K562 (cell line): ENCODE measurements around the gene KRT81. TPM values are rescaled to one million over a fixed set of nuclear protein-coding genes. Genes with fewer than 3 reads are reported as not detected.

Source experiments
- ATAC-seq: fragments of 200-7000 bp; cut with Tn5 transposase; 3 replicates; pipeline ENCODE4 v1.9.1; 2020; ENCODE audit warnings: moderate library complexity
- BruUV-seq: library from RNA; stranded (reverse); fragments of 400-500 nt; replicated peaks from 2 replicates; lab custom pipeline; 2021; lab: Mats Ljungman, UMichigan
- CTCF ChIA-PET: fragments of 300-600 bp; formaldehyde crosslinking; extraction: SDS; loops from one replicate; lab custom pipeline; 2021; ENCODE audit warnings: low intra/inter-chr PET ratio; lab: Yijun Ruan, JAX
- POLR2A ChIA-PET: fragments of 300-600, 350-650 bp; sonication (Branson Sonifier 250); formaldehyde crosslinking; extraction: SDS; loops from one replicate; lab custom pipeline; 2021; ENCODE audit warnings: antibody characterized with exemption, inconsistent platforms; lab: Yijun Ruan, JAX
- DNase-seq, 4 experiments: peaks; one replicate each; pipeline versions ENCODE4 v3.0.0 to v3.0.0-alpha.2; 2011 to 2018; ENCODE audit warnings: low spot score in 3 of 4, mixed read lengths in 3 of 4; ENCODE audit errors: extremely low read depth in 1 of 4
- FAIRE-seq: peaks from 2 replicates; lab custom pipeline; 2011; peaks lifted over from hg19 to GRCh38; lab: Jason Lieb, UNC
- H2AFZ ChIP-seq: 2 replicates; pipeline ENCODE4 v1.6.0; 2011; ENCODE audit warnings: low read depth, low read length, control low read depth, inconsistent platforms
- H3K27ac ChIP-seq: fragments of 200-600 bp; 3 replicates; pipeline ENCODE4 v1.8.0; 2011; ENCODE audit warnings: low read depth, mild to moderate bottlenecking, control low read depth, inconsistent platforms, low read length, moderate library complexity, mixed read lengths; ENCODE audit errors: extremely low read depth
- H3K27me3 ChIP-seq, 2 experiments: fragments of 300-600 bp in 1 of 2; 2 replicates in 1 of 2; 3 replicates in 1 of 2; pipeline versions ENCODE4 v1.6.0 to v1.8.0; 2011; ENCODE audit warnings: inconsistent platforms in 2 of 2, low read length in 2 of 2, mild to moderate bottlenecking in 1 of 2, mixed read lengths in 1 of 2, moderate library complexity in 1 of 2; ENCODE audit not compliant: control insufficient read depth in 2 of 2, insufficient read depth in 2 of 2
- H3K36me3 ChIP-seq: fragments of 300-600 bp; 3 replicates; pipeline ENCODE4 v1.8.0; 2011; ENCODE audit warnings: mild to moderate bottlenecking, low read length, inconsistent platforms; ENCODE audit not compliant: control insufficient read depth, insufficient read depth
- H3K4me1 ChIP-seq, 2 experiments: fragments of 200-600 bp in 1 of 2; replicated peaks in 1 of 2; 2 replicates in 1 of 2; 3 replicates in 1 of 2; pipeline versions ENCODE4 v1.5.1 to v1.8.0; 2011; ENCODE audit warnings: inconsistent platforms in 2 of 2, low read length in 2 of 2, mild to moderate bottlenecking in 1 of 2, mixed read lengths in 1 of 2, moderate library complexity in 1 of 2; ENCODE audit not compliant: control insufficient read depth in 2 of 2, insufficient read depth in 2 of 2
- H3K4me2 ChIP-seq: 2 replicates; pipeline ENCODE4 v1.6.1; 2011; ENCODE audit warnings: low read length, control low read depth, inconsistent platforms, mixed read lengths; ENCODE audit not compliant: insufficient read depth
- H3K4me3 ChIP-seq: fragments of 200-600 bp; sonication (generic), shearing (Covaris generic); 2 replicates; pipeline ENCODE4 v1.5.1; 2016; ENCODE audit warnings: control low read depth, inconsistent platforms
- H3K79me2 ChIP-seq: fragments of 200-600 bp; 3 replicates; pipeline ENCODE4 v1.8.0; 2011; ENCODE audit warnings: low read length, inconsistent platforms; ENCODE audit not compliant: control insufficient read depth, insufficient read depth
- H3K9ac ChIP-seq, 2 experiments: 2 replicates each; pipeline versions ENCODE4 v1.6.0 to v1.6.1; 2011; ENCODE audit warnings: low read depth in 2 of 2, low read length in 2 of 2, control low read depth in 1 of 2, inconsistent platforms in 1 of 2, mild to moderate bottlenecking in 1 of 2, mixed read lengths in 1 of 2; ENCODE audit not compliant: insufficient read depth in 1 of 2
- H3K9me1 ChIP-seq: one replicate; pipeline ENCODE4 v1.6.0; 2011; ENCODE audit warnings: inconsistent platforms, mild to moderate bottlenecking, low read length, moderate library complexity; ENCODE audit not compliant: control insufficient read depth, insufficient read depth
- H3K9me3 ChIP-seq: replicated peaks from 2 replicates; pipeline ENCODE4 v1.5.1; 2011; ENCODE audit warnings: low read depth, low read length, inconsistent platforms; ENCODE audit not compliant: control insufficient read depth, insufficient read depth
- H4K20me1 ChIP-seq: replicated peaks from 2 replicates; pipeline ENCODE4 v1.6.1; 2011; ENCODE audit warnings: low read length, inconsistent platforms, mixed read lengths; ENCODE audit not compliant: control insufficient read depth, insufficient read depth
- CEBPG ChIP-seq, 3 experiments: fragments of 200-800 bp in 1 of 3; sonication (Bioruptor generic) in 1 of 3; sonication (generic) in 1 of 3; formaldehyde crosslinking in 1 of 3; IDR thresholded peaks in 2 of 3; conservative IDR thresholded peaks in 1 of 3; 2 replicates each; pipeline versions ENCODE4 v1.6.1 to v1.8.0; 2016 to 2022; ENCODE audit warnings: missing compliant biosample characterization in 2 of 3, missing genetic modification characterization in 2 of 3, mild to moderate bottlenecking in 1 of 3, missing genetic modification reagents in 1 of 3
- E2F1 ChIP-seq: sonication (generic); formaldehyde crosslinking; IDR thresholded peaks from 2 replicates; pipeline ENCODE4 v1.8.1; 2023; ENCODE audit warnings: mild to moderate bottlenecking, missing genetic modification reagents, moderate library complexity
- ETV1 ChIP-seq: fragments of 450-650 bp; conservative IDR thresholded peaks from 2 replicates; pipeline ENCODE4 v1.6.1; 2016; ENCODE audit warnings: missing genetic modification characterization, control low read depth, low read depth, missing compliant biosample characterization
- HBP1 ChIP-seq: fragments of 450-650 bp; formaldehyde crosslinking; IDR thresholded peaks from 2 replicates; pipeline ENCODE4 v1.4.0; 2022; ENCODE audit warnings: missing genetic modification characterization
- MITF ChIP-seq: IDR thresholded peaks from 2 replicates; pipeline ENCODE4 v1.6.1; 2014; ENCODE audit warnings: antibody characterized with exemption
- MTA1 ChIP-seq: fragments of 450-650 bp; IDR thresholded peaks from 2 replicates; pipeline ENCODE4 v1.6.1; 2017; ENCODE audit warnings: borderline replicate concordance
- NR1H2 ChIP-seq: sonication (generic); formaldehyde crosslinking; IDR thresholded peaks from 2 replicates; pipeline ENCODE4 v1.4.0; 2020; ENCODE audit warnings: mild to moderate bottlenecking, missing genetic modification reagents
- OTX1 ChIP-seq: fragments of 450-650 bp; formaldehyde crosslinking; IDR thresholded peaks from 2 replicates; pipeline ENCODE4 v1.4.0; 2022; ENCODE audit warnings: mild to moderate bottlenecking
- RB1 ChIP-seq: fragments of 450-650 bp; IDR thresholded peaks from 2 replicates; pipeline ENCODE4 v1.6.1; 2017; ENCODE audit warnings: low read depth, mild to moderate bottlenecking
- TBP ChIP-seq: optimal IDR thresholded peaks from 2 replicates; pipeline ENCODE3; 2011; ENCODE audit warnings: low read depth, low read length, improper control_type of control experiment
- TCF7L2 ChIP-seq: fragments of 150-350 bp; IDR thresholded peaks from 2 replicates; pipeline ENCODE4 v1.6.1; 2016; ENCODE audit warnings: low read depth, mild to moderate bottlenecking, low read length, moderate library complexity
- ZFP30 ChIP-seq: fragments of 250-450 bp; sonication (Bioruptor Pico); IDR thresholded peaks from 2 replicates; pipeline ENCODE4 v1.8.0; 2022; ENCODE audit warnings: moderate library complexity, mild to moderate bottlenecking, inconsistent platforms, borderline replicate concordance
- ZNF354B ChIP-seq: fragments of 250-450 bp; sonication (Bioruptor Pico); IDR thresholded peaks from 2 replicates; pipeline ENCODE4 v1.4.0; 2020
- ZNF551 ChIP-seq: fragments of 250-450 bp; sonication (Bioruptor Pico); IDR thresholded peaks from 2 replicates; pipeline ENCODE4 v1.5.0; 2021; ENCODE audit warnings: mild to moderate bottlenecking, moderate library complexity
- ZNF586 ChIP-seq: fragments of 450-650 bp; formaldehyde crosslinking; conservative IDR thresholded peaks from 2 replicates; pipeline ENCODE4 v1.4.0; 2020; ENCODE audit warnings: mild to moderate bottlenecking, moderate library complexity
- WGBS: fragments of 100-300 bp; shearing (Covaris generic); methylation state at CpG from one replicate; pipeline ENCODE4 v1.1.6; 2016; ENCODE audit warnings: low coverage, mixed read lengths; ENCODE audit not compliant: insufficient coverage; ENCODE audit errors: missing lambda C conversion rate; 5-methylcytosine and 5-hydroxymethylcytosine counted together
- in situ Hi-C: fragments of 300-500 bp; cut with MboI; formaldehyde crosslinking; loops from 4 replicates; pipeline ENCODE4 v1.15.0; 2018; ENCODE audit warnings: inconsistent platforms, mixed read lengths
- intact Hi-C: fragments of 100-400 bp; cut with micrococcal nuclease; formaldehyde crosslinking; loops from 2 replicates; pipeline ENCODE4 v1.14.2; 2022
- polyA plus RNA-seq, 8 experiments: library from polyadenylated mRNA; depleted of rRNA in 4 of 8; stranded (reverse) in 5 of 8; unstranded in 3 of 8; fragments of >200 nt; fragmentation: Nextera tagmentation in 2 of 8; fragmentation: Illumina TruSeq in 1 of 8; extraction: Ambion mirVana in 2 of 8; extraction: Trizol in 1 of 8; gene quantifications; 2 replicates each; pipeline versions ENCODE4 v1.2.1 to v1.2.3, GENCODE V29; 2011 to 2014; ENCODE audit warnings: inconsistent platforms in 1 of 8, missing spikeins in 1 of 8
- total RNA-seq, 7 experiments: library from RNA; depleted of rRNA in 6 of 7; stranded (reverse); fragments of >200 nt in 6 of 7; fragmentation: Illumina TruSeq in 2 of 7; extraction: Trizol in 2 of 7; gene quantifications; 2 replicates each; pipeline versions ENCODE4 v1.2.1 to v1.2.3, GENCODE V29; 2011 to 2021; ENCODE audit warnings: low replicate concordance in 1 of 7
- TF ChIP-seq, protein P1 (sequence below): fragments of 250-450 bp; sonication (Bioruptor Pico); IDR thresholded peaks from 2 replicates; pipeline ENCODE4 v1.4.0; 2020; ENCODE audit warnings: borderline replicate concordance

KRT81 gene
- total and polyA plus RNA-seq, 9 of the 15 experiments (the other 6 are each of a cell fraction or from before 2014, with no cell fraction given) = 0.27 TPM; not detected in 8

GRCh38 chr12:52238207-52238840 lies 53.0 kb downstream of the KRT81 start:
- ATAC-seq (no peak), FAIRE-seq (no peak), DNase-seq (no peak)
- CTCF ChIA-PET = no interaction called here
- H3K36me3 ChIP-seq = no peaks in the 10 kb centered on the region
- in situ Hi-C loops = no loop called here
- BruUV-seq = no TSS peak
- H3K4me2 ChIP-seq = no peak overlapping the region
- POLR2A ChIA-PET = interaction anchor here (0.6 kb wide), 1 partner anchor 176 kb away, joined by 3 read pairs; no protein-coding TSS in a partner anchor
- no peak overlapping the region for H3K4me3 ChIP-seq
- WGBS = 0% methylated on average over 4 of the region's 4 CpGs
- no peaks in the 10 kb centered on the region for H3K9me1 ChIP-seq
- intact Hi-C loops = no loop called here
- peaks cover 6% of the 10 kb centered on the region; the same call in 1 of the 2 replicates for H4K20me1 ChIP-seq
- no peak overlapping the region for H2AFZ ChIP-seq
- H3K9ac ChIP-seq = no peak overlapping the region
- no peaks in the 10 kb centered on the region for H3K79me2 ChIP-seq
- peaks cover 2 to 47% of the 10 kb centered on the region in 2 experiments; a peak in 4 of 5 replicates for H3K27me3 ChIP-seq
- H3K9me3 ChIP-seq = no peaks in the 10 kb centered on the region
- H3K4me1 ChIP-seq = no peaks in the 10 kb centered on the region
- TF ChIP-seq RB1 (no peak), TBP (no peak), ZFP30 (no peak), E2F1 (CRISPR knock-in tag) (no peak), OTX1 (CRISPR knock-in tag) (no peak), MTA1 (no peak), ZNF354B (CRISPR knock-in tag) (no peak), ZNF586 (CRISPR knock-in tag) (no peak), MITF (no peak), TCF7L2 (no peak), NR1H2 (CRISPR knock-in tag) (no peak), ZNF551 (no peak), CEBPG (CRISPR knock-in tag; IDR thresholded peaks at IDR 0.05) (no peak), CEBPG (tag; conservative IDR thresholded peaks at IDR 0.05 in 1 of 2, IDR thresholded peaks at IDR 0.05 in 1 of 2) (no peak), ETV1 (tag) (no peak), HBP1 (CRISPR knock-in tag) (no peak)
- TF ChIP-seq, protein P1, sequence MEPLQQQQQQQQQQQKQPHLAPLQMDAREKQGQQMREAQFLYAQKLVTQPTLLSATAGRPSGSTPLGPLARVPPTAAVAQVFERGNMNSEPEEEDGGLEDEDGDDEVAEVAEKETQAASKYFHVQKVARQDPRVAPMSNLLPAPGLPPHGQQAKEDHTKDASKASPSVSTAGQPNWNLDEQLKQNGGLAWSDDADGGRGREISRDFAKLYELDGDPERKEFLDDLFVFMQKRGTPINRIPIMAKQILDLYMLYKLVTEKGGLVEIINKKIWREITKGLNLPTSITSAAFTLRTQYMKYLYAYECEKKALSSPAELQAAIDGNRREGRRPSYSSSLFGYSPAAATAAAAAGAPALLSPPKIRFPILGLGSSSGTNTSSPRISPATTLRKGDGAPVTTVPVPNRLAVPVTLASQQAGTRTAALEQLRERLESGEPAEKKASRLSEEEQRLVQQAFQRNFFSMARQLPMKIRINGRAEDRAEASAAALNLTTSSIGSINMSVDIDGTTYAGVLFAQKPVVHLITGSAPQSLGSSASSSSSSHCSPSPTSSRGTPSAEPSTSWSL (CRISPR knock-in tag) = no peak
- TF ChIP-seq, all 486 proteins: peak for 0
- H3K27ac ChIP-seq = no peak overlapping the region
